Measurements from ENCODE around the gene MPST.

Gene MPST

GRCh38 chr22:37072673-37073072 is 53.1 kb downstream of the MPST start:
- Histone ChIP-seq H3K4me3 (replicated peaks; ENCODE audit: low read depth, low read length) (no peak overlapping the region), H3K27me3 (replicated peaks; ENCODE audit: control insufficient read depth, insufficient read depth, low read length) (no peaks in the 10 kb centered on the region; the same call in 1 of the 2 replicates), H3K36me3 (ENCODE audit: control insufficient read depth, insufficient read depth, low read length) (no peaks in the 10 kb centered on the region)
- DNase-seq (ENCODE audit: extremely low read depth, insufficient read length): no peak
- TF ChIP-seq CTCF (IDR thresholded peaks at IDR 0.05; ENCODE audit: insufficient read depth, low read length, poor library complexity, severe bottlenecking): no peak

- DNase-seq (ENCODE audit: extremely low read depth, insufficient read length): no peak
- Histone ChIP-seq H3K27me3 (replicated peaks; ENCODE audit: control insufficient read depth, insufficient read depth, low read length) (no peaks in the 10 kb centered on the region; the same call in 1 of the 2 replicates), H3K36me3 (ENCODE audit: control insufficient read depth, insufficient read depth, low read length) (no peaks in the 10 kb centered on the region), H3K4me3 (replicated peaks; ENCODE audit: low read depth, low read length) (no peak overlapping the region)
- no peak for TF ChIP-seq CTCF (IDR thresholded peaks at IDR 0.05; ENCODE audit: insufficient read depth, low read length, poor library complexity, severe bottlenecking)
These were observed 55.0 kb downstream of the MPST start for GRCh38 chr22:37074537-37074936.

- H3K27me3 ChIP-seq (replicated peaks; ENCODE audit: control insufficient read depth, insufficient read depth, low read length): no peaks in the 10 kb centered on the region; the same call in 1 of the 2 replicates
- TF ChIP-seq CTCF (IDR thresholded peaks at IDR 0.05; ENCODE audit: insufficient read depth, low read length, poor library complexity, severe bottlenecking): no peak
These were observed 55.5 kb downstream of the MPST start for GRCh38 chr22:37075046-37075445.

GRCh38 chr22:37075822-37076433 is 56.4 kb downstream of the MPST start:
- TF ChIP-seq CTCF (IDR thresholded peaks at IDR 0.05; ENCODE audit: insufficient read depth, low read length, poor library complexity, severe bottlenecking): no peak
- Histone ChIP-seq H3K36me3 (ENCODE audit: control insufficient read depth, insufficient read depth, low read length) (no peaks in the 10 kb centered on the region), H3K27me3 (replicated peaks; ENCODE audit: control insufficient read depth, insufficient read depth, low read length) (no peaks in the 10 kb centered on the region; the same call in 1 of the 2 replicates), H3K4me3 (replicated peaks; ENCODE audit: low read depth, low read length) (no peak overlapping the region)
- DNase-seq (ENCODE audit: extremely low read depth, insufficient read length): no peak

More at GRCh38 chr22:37075046-37075445, 55.5 kb downstream of the MPST start:
- Histone ChIP-seq H3K36me3 (ENCODE audit: control insufficient read depth, insufficient read depth, low read length) (no peaks in the 10 kb centered on the region), H3K4me3 (replicated peaks; ENCODE audit: low read depth, low read length) (no peak overlapping the region)
- DNase-seq (ENCODE audit: extremely low read depth, insufficient read length): no peak

- no peaks in the 10 kb centered on the region; the same call in 1 of the 2 replicates for H3K27me3 ChIP-seq (replicated peaks; ENCODE audit: control insufficient read depth, insufficient read depth, low read length)
- TF ChIP-seq CTCF (IDR thresholded peaks at IDR 0.05; ENCODE audit: insufficient read depth, low read length, poor library complexity, severe bottlenecking): peak; percentile 99
- H3K36me3 ChIP-seq (ENCODE audit: control insufficient read depth, insufficient read depth, low read length): no peaks in the 10 kb centered on the region
- DNase-seq (ENCODE audit: extremely low read depth, insufficient read length): peak; percentile 78
- no peak overlapping the region for H3K4me3 ChIP-seq (replicated peaks; ENCODE audit: low read depth, low read length)
These were observed 58.4 kb downstream of the MPST start for GRCh38 chr22:37077802-37078448.

All from GM06990 (cell line).